IPS-15b (cell line): Measurements from ENCODE around the gene POLD4.

Experiments used
- H3K27me3 ChIP-seq: one replicate; pipeline ENCODE4 v1.6.1; 2013; ENCODE audit warnings: low read length; ENCODE audit not compliant: control insufficient read depth, insufficient read depth
- H3K36me3 ChIP-seq: one replicate; pipeline ENCODE4 v1.6.1; 2013; ENCODE audit warnings: low read length; ENCODE audit not compliant: control insufficient read depth, insufficient read depth
- H3K4me1 ChIP-seq: one replicate; pipeline ENCODE4 v1.6.1; 2013; ENCODE audit warnings: mild to moderate bottlenecking, low read length; ENCODE audit not compliant: control insufficient read depth, insufficient read depth
- H3K4me3 ChIP-seq: one replicate; pipeline ENCODE4 v1.5.1; 2013; ENCODE audit warnings: low read depth, low read length
- H3K9ac ChIP-seq: one replicate; pipeline ENCODE4 v1.6.1; 2013; ENCODE audit warnings: low read depth, mild to moderate bottlenecking, low read length
- H3K9me3 ChIP-seq: one replicate; pipeline ENCODE4 v1.6.1; 2013; ENCODE audit warnings: mild to moderate bottlenecking, low read length; ENCODE audit not compliant: control insufficient read depth, insufficient read depth

Gene POLD4

GRCh38 chr11:67317205-67317887, 36.0 kb downstream of the POLD4 start:
- Histone ChIP-seq H3K9me3 (no peaks in the 10 kb centered on the region), H3K36me3 (no peaks in the 10 kb centered on the region), H3K4me3 (peak overlapping the region; percentile 85)

GRCh38 chr11:67316882-67317204, 36.5 kb downstream of the POLD4 start:
- Histone ChIP-seq H3K4me1 (no peaks in the 10 kb centered on the region), H3K9ac (peak overlapping the region; percentile 91), H3K36me3 (no peaks in the 10 kb centered on the region), H3K9me3 (no peaks in the 10 kb centered on the region), H3K4me3 (peak overlapping the region; percentile 85), H3K27me3 (peaks cover 28% of the 10 kb centered on the region)

More at GRCh38 chr11:67317205-67317887, 36.0 kb downstream of the POLD4 start:
- peak overlapping the region; percentile 91 for H3K9ac ChIP-seq
- H3K4me1 ChIP-seq: no peaks in the 10 kb centered on the region
- peaks cover 28% of the 10 kb centered on the region for H3K27me3 ChIP-seq

GRCh38 chr11:67315325-67315909, 37.9 kb downstream of the POLD4 start:
- H3K4me3 ChIP-seq: no peak overlapping the region
- H3K4me1 ChIP-seq: no peaks in the 10 kb centered on the region
- peaks cover 24% of the 10 kb centered on the region for H3K27me3 ChIP-seq
- no peak overlapping the region for H3K9ac ChIP-seq
- no peaks in the 10 kb centered on the region for H3K36me3 ChIP-seq
- H3K9me3 ChIP-seq: no peaks in the 10 kb centered on the region

- Histone ChIP-seq H3K27me3 (peaks cover 17% of the 10 kb centered on the region), H3K9me3 (no peaks in the 10 kb centered on the region), H3K36me3 (peaks cover 6% of the 10 kb centered on the region), H3K4me1 (no peaks in the 10 kb centered on the region), H3K4me3 (no peak overlapping the region), H3K9ac (no peak overlapping the region)
These were observed 39.1 kb downstream of the POLD4 start for GRCh38 chr11:67314218-67314617.

GRCh38 chr11:67313125-67313890, 40.0 kb downstream of the POLD4 start:
- H3K36me3 ChIP-seq: peaks cover 6% of the 10 kb centered on the region
- no peak overlapping the region for H3K4me3 ChIP-seq
- H3K9me3 ChIP-seq: no peaks in the 10 kb centered on the region
- H3K27me3 ChIP-seq: peaks cover 8% of the 10 kb centered on the region
- no peak overlapping the region for H3K9ac ChIP-seq
- H3K4me1 ChIP-seq: no peaks in the 10 kb centered on the region

- H3K9ac ChIP-seq: no peak overlapping the region
- H3K9me3 ChIP-seq: no peaks in the 10 kb centered on the region
- H3K4me1 ChIP-seq: no peaks in the 10 kb centered on the region
- H3K4me3 ChIP-seq: no peak overlapping the region
- H3K36me3 ChIP-seq: peaks cover 6% of the 10 kb centered on the region
- peaks cover 5% of the 10 kb centered on the region for H3K27me3 ChIP-seq
These were observed 40.9 kb downstream of the POLD4 start for GRCh38 chr11:67312187-67313021.

GRCh38 chr11:67311556-67312082, 41.7 kb downstream of the POLD4 start:
- H3K36me3 ChIP-seq: peaks cover 6% of the 10 kb centered on the region
- no peaks in the 10 kb centered on the region for H3K4me1 ChIP-seq
- no peak overlapping the region for H3K9ac ChIP-seq
- no peaks in the 10 kb centered on the region for H3K9me3 ChIP-seq
- H3K4me3 ChIP-seq: no peak overlapping the region
- peaks cover 5% of the 10 kb centered on the region for H3K27me3 ChIP-seq

GRCh38 chr11:67311051-67311555, 42.2 kb downstream of the POLD4 start:
- Histone ChIP-seq H3K27me3 (peaks cover 5% of the 10 kb centered on the region), H3K9me3 (no peaks in the 10 kb centered on the region), H3K36me3 (peaks cover 6% of the 10 kb centered on the region), H3K4me3 (no peak overlapping the region), H3K4me1 (no peaks in the 10 kb centered on the region), H3K9ac (no peak overlapping the region)

- H3K27me3 ChIP-seq: peaks cover under 1% of the 10 kb centered on the region
- H3K9me3 ChIP-seq: no peaks in the 10 kb centered on the region
- no peak overlapping the region for H3K4me3 ChIP-seq
- H3K4me1 ChIP-seq: no peaks in the 10 kb centered on the region
- no peak overlapping the region for H3K9ac ChIP-seq
- peaks cover 6% of the 10 kb centered on the region for H3K36me3 ChIP-seq
These were observed 42.9 kb downstream of the POLD4 start for GRCh38 chr11:67310246-67311050.

- H3K4me1 ChIP-seq: no peaks in the 10 kb centered on the region
- H3K27me3 ChIP-seq: no peaks in the 10 kb centered on the region
- no peak overlapping the region for H3K4me3 ChIP-seq
- peaks cover 6% of the 10 kb centered on the region for H3K36me3 ChIP-seq
- no peaks in the 10 kb centered on the region for H3K9me3 ChIP-seq
- H3K9ac ChIP-seq: no peak overlapping the region
These were observed 43.7 kb downstream of the POLD4 start for GRCh38 chr11:67309661-67310061.
